ENCODE data around the gene SRGAP1.

DNA sequence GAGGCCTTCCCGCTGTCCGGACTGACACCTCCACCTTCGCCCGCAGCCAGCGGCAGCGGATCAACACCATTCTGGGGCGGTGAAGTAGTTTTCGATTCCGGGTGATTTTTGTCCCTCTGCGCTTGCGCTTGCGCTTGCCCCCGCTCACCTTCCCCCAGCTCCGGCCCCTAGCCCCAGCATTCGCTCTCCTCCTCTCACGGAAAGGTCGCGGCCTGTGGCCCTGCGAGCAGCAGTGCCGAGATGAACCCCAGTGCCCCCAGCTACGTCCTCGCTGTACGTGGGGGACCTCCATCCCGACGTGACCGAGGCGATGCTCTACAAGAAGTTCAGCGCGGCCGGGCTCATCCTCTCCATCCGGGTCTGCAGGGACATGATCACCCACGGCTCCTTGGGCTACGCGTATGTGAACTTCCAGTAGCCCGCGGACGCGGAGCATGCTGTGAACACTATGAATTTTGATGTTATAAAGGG is 22.7 kb upstream of the SRGAP1 start:
- no peak for TF ChIP-seq GATA3 (IDR thresholded peaks at IDR 0.05; ENCODE audit: low read depth, low read length)
- no peak for TF ChIP-seq GATA2 (IDR thresholded peaks at IDR 0.05; ENCODE audit: low read depth, low read length)

Data from SH-SY5Y (cell line).